Activated CD4-positive, alpha-beta T cell treated with anti-CD3 and anti-CD28 coated beads, Interleukin-2, amount 10 ng/mL, durations not matched to agents 7 days and 5 days (primary cell): Measurements from ENCODE around the gene TBC1D8. TPM values are rescaled to one million over a fixed set of nuclear protein-coding genes. Genes with fewer than 3 reads are reported as not detected.

Source experiments
- CTCF ChIA-PET: fragments of 350-600 bp; sonication (Branson Sonifier 250); formaldehyde crosslinking; loops from one replicate; lab custom pipeline; 2021; ENCODE audit warnings: antibody characterized with exemption; lab: Charles Lee
- POLR2A ChIA-PET: fragments of 350-600 bp; sonication (Branson Sonifier 250); formaldehyde crosslinking; loops from one replicate; lab custom pipeline; 2021; ENCODE audit warnings: antibody characterized with exemption; lab: Charles Lee
- DNase-seq: peaks from one replicate; pipeline ENCODE4 v3.0.0-alpha.2; 2020
- H3K27ac Mint-ChIP-seq: one replicate; pipeline ENCODE4 v1.8.0; 2021; ENCODE audit warnings: mild to moderate bottlenecking, moderate library complexity, mixed read lengths
- H3K27me3 Mint-ChIP-seq: one replicate; pipeline ENCODE4 v1.8.0; 2021; ENCODE audit warnings: mixed read lengths
- H3K36me3 Mint-ChIP-seq: one replicate; pipeline ENCODE4 v1.8.0; 2021; ENCODE audit warnings: low read depth, mixed read lengths
- H3K4me1 Mint-ChIP-seq: one replicate; pipeline ENCODE4 v1.8.0; 2021; ENCODE audit warnings: mixed read lengths
- H3K4me3 Mint-ChIP-seq: one replicate; pipeline ENCODE4 v1.8.0; 2021; ENCODE audit warnings: mild to moderate bottlenecking, moderate library complexity, mixed read lengths
- H3K9me3 Mint-ChIP-seq: one replicate; pipeline ENCODE4 v1.8.0; 2021; ENCODE audit warnings: mixed read lengths
- total RNA-seq, 2 experiments: library from RNA; stranded (reverse); gene quantifications; one replicate each; pipeline ENCODE4 v1.2.3, GENCODE V29; 2021

The TBC1D8 gene
- total RNA-seq, 2 experiments from 2014 or later = 0.50 to 0.65 TPM

GRCh38 chr2:101112772-101113157, 38.4 kb downstream of the TBC1D8 start:
- Mint-ChIP-seq H3K27ac (no peak overlapping the region), H3K9me3 (no peaks in the 10 kb centered on the region), H3K27me3 (peaks cover 1% of the 10 kb centered on the region), H3K4me3 (no peak overlapping the region), H3K36me3 (no peaks in the 10 kb centered on the region), H3K4me1 (no peaks in the 10 kb centered on the region)
- ChIA-PET CTCF (no interaction called here), POLR2A (no interaction called here)
- no peak for DNase-seq

- H3K4me1 Mint-ChIP-seq = no peaks in the 10 kb centered on the region
- H3K27me3 Mint-ChIP-seq = peaks cover 1% of the 10 kb centered on the region
- no peaks in the 10 kb centered on the region for H3K9me3 Mint-ChIP-seq
- no peak for DNase-seq
- no peak overlapping the region for H3K4me3 Mint-ChIP-seq
- H3K36me3 Mint-ChIP-seq = no peaks in the 10 kb centered on the region
- CTCF ChIA-PET = no interaction called here
- H3K27ac Mint-ChIP-seq = no peak overlapping the region
- POLR2A ChIA-PET = no interaction called here
Observed at GRCh38 chr2:101111917-101112771, 39.0 kb downstream of the TBC1D8 start.

- H3K36me3 Mint-ChIP-seq = no peaks in the 10 kb centered on the region
- ChIA-PET POLR2A (no interaction called here), CTCF (no interaction called here)
Observed at GRCh38 chr2:101111262-101111838, 39.8 kb downstream of the TBC1D8 start.

GRCh38 chr2:101109451-101110118, 41.6 kb downstream of the TBC1D8 start:
- no peak for DNase-seq
- no peak overlapping the region for H3K27ac Mint-ChIP-seq
- peaks cover 1% of the 10 kb centered on the region for H3K27me3 Mint-ChIP-seq
- CTCF ChIA-PET = interaction anchor here (0.7 kb wide), 1 partner anchor 516 kb away, joined by 3 read pairs; no protein-coding TSS in a partner anchor
- POLR2A ChIA-PET = no interaction called here
- H3K4me1 Mint-ChIP-seq = no peaks in the 10 kb centered on the region
- H3K4me3 Mint-ChIP-seq = no peak overlapping the region
- no peaks in the 10 kb centered on the region for H3K36me3 Mint-ChIP-seq
- H3K9me3 Mint-ChIP-seq = no peaks in the 10 kb centered on the region

More at GRCh38 chr2:101111262-101111838, 39.8 kb downstream of the TBC1D8 start:
- DNase-seq = no peak
- Mint-ChIP-seq H3K4me1 (no peaks in the 10 kb centered on the region), H3K27ac (no peak overlapping the region), H3K27me3 (peaks cover 1% of the 10 kb centered on the region), H3K9me3 (no peaks in the 10 kb centered on the region), H3K4me3 (no peak overlapping the region)

- no peak for DNase-seq
- Mint-ChIP-seq H3K9me3 (no peaks in the 10 kb centered on the region), H3K4me1 (no peaks in the 10 kb centered on the region), H3K4me3 (no peak overlapping the region), H3K27ac (no peak overlapping the region), H3K36me3 (no peaks in the 10 kb centered on the region), H3K27me3 (no peaks in the 10 kb centered on the region)
- POLR2A ChIA-PET = no interaction called here
- CTCF ChIA-PET = no interaction called here
Observed at GRCh38 chr2:101108357-101108756, 42.8 kb downstream of the TBC1D8 start.

GRCh38 chr2:101107241-101107640, 43.9 kb downstream of the TBC1D8 start:
- Mint-ChIP-seq H3K27ac (no peak overlapping the region), H3K9me3 (peaks cover 5% of the 10 kb centered on the region), H3K4me1 (no peaks in the 10 kb centered on the region), H3K27me3 (no peaks in the 10 kb centered on the region), H3K36me3 (no peaks in the 10 kb centered on the region), H3K4me3 (no peak overlapping the region)
- no peak for DNase-seq
- CTCF ChIA-PET = no interaction called here
- POLR2A ChIA-PET = no interaction called here

GRCh38 chr2:101106453-101107181, 44.6 kb downstream of the TBC1D8 start:
- no peak for DNase-seq
- peaks cover 5% of the 10 kb centered on the region for H3K9me3 Mint-ChIP-seq
- no peaks in the 10 kb centered on the region for H3K4me1 Mint-ChIP-seq
- no peak overlapping the region for H3K4me3 Mint-ChIP-seq
- ChIA-PET CTCF (no interaction called here), POLR2A (no interaction called here)
- no peaks in the 10 kb centered on the region for H3K36me3 Mint-ChIP-seq
- no peak overlapping the region for H3K27ac Mint-ChIP-seq
- H3K27me3 Mint-ChIP-seq = no peaks in the 10 kb centered on the region

GRCh38 chr2:101105654-101106053, 45.5 kb downstream of the TBC1D8 start:
- H3K9me3 Mint-ChIP-seq = peaks cover 6% of the 10 kb centered on the region
- CTCF ChIA-PET = no interaction called here
- no peak for DNase-seq
- peaks cover 2% of the 10 kb centered on the region for H3K27me3 Mint-ChIP-seq
- no peaks in the 10 kb centered on the region for H3K4me1 Mint-ChIP-seq
- no peak overlapping the region for H3K27ac Mint-ChIP-seq
- H3K36me3 Mint-ChIP-seq = no peaks in the 10 kb centered on the region
- POLR2A ChIA-PET = no interaction called here
- H3K4me3 Mint-ChIP-seq = no peak overlapping the region

- Mint-ChIP-seq H3K4me1 (no peaks in the 10 kb centered on the region), H3K9me3 (peaks cover 23% of the 10 kb centered on the region), H3K4me3 (no peak overlapping the region), H3K27ac (no peak overlapping the region), H3K36me3 (no peaks in the 10 kb centered on the region), H3K27me3 (peaks cover 23% of the 10 kb centered on the region)
- ChIA-PET CTCF (no interaction called here), POLR2A (no interaction called here)
- no peak for DNase-seq
Observed at GRCh38 chr2:101097638-101098037, 53.5 kb downstream of the TBC1D8 start.

GRCh38 chr2:101096619-101097142, 54.5 kb downstream of the TBC1D8 start:
- no peak overlapping the region for H3K4me3 Mint-ChIP-seq
- H3K36me3 Mint-ChIP-seq = no peaks in the 10 kb centered on the region
- peaks cover 19% of the 10 kb centered on the region for H3K9me3 Mint-ChIP-seq
- no peak overlapping the region for H3K27ac Mint-ChIP-seq
- H3K27me3 Mint-ChIP-seq = peaks cover 23% of the 10 kb centered on the region
- ChIA-PET POLR2A (no interaction called here), CTCF (no interaction called here)
- no peaks in the 10 kb centered on the region for H3K4me1 Mint-ChIP-seq
- no peak for DNase-seq

GRCh38 chr2:101094351-101094750, 56.8 kb downstream of the TBC1D8 start:
- Mint-ChIP-seq H3K27ac (no peak overlapping the region), H3K9me3 (peaks cover 13% of the 10 kb centered on the region), H3K36me3 (no peaks in the 10 kb centered on the region), H3K4me3 (no peak overlapping the region), H3K4me1 (no peaks in the 10 kb centered on the region), H3K27me3 (peaks cover 15% of the 10 kb centered on the region)
- POLR2A ChIA-PET = no interaction called here
- CTCF ChIA-PET = no interaction called here
- DNase-seq = no peak

GRCh38 chr2:101089942-101090799, 61.0 kb downstream of the TBC1D8 start:
- Mint-ChIP-seq H3K27me3 (no peaks in the 10 kb centered on the region), H3K4me3 (no peak overlapping the region)
- POLR2A ChIA-PET = no interaction called here

More at GRCh38 chr2:101089942-101090799, 61.0 kb downstream of the TBC1D8 start:
- no peaks in the 10 kb centered on the region for H3K9me3 Mint-ChIP-seq
- DNase-seq = no peak
- no peaks in the 10 kb centered on the region for H3K4me1 Mint-ChIP-seq
- no peaks in the 10 kb centered on the region for H3K36me3 Mint-ChIP-seq
- no peak overlapping the region for H3K27ac Mint-ChIP-seq
- CTCF ChIA-PET = interaction anchor here (0.7 kb wide), 1 partner anchor 813 kb away, joined by 3 read pairs; no protein-coding TSS in a partner anchor
